GM21423 (cell line): ENCODE data around the gene CDC25A.
"Not testable (repeated sequence)": the region's sequence is repeated elsewhere in the genome, so short reads cannot be mapped to it uniquely, and the experiment has no call there.

Experiments used
- ATAC-seq: cut with Tn5 transposase; IDR thresholded peaks from one replicate; pipeline ENCODE4 v1.9.1; 2021; ENCODE audit warnings: mild to moderate bottlenecking, moderate library complexity; ENCODE audit not compliant: unreplicated experiment

The CDC25A gene

DNA sequence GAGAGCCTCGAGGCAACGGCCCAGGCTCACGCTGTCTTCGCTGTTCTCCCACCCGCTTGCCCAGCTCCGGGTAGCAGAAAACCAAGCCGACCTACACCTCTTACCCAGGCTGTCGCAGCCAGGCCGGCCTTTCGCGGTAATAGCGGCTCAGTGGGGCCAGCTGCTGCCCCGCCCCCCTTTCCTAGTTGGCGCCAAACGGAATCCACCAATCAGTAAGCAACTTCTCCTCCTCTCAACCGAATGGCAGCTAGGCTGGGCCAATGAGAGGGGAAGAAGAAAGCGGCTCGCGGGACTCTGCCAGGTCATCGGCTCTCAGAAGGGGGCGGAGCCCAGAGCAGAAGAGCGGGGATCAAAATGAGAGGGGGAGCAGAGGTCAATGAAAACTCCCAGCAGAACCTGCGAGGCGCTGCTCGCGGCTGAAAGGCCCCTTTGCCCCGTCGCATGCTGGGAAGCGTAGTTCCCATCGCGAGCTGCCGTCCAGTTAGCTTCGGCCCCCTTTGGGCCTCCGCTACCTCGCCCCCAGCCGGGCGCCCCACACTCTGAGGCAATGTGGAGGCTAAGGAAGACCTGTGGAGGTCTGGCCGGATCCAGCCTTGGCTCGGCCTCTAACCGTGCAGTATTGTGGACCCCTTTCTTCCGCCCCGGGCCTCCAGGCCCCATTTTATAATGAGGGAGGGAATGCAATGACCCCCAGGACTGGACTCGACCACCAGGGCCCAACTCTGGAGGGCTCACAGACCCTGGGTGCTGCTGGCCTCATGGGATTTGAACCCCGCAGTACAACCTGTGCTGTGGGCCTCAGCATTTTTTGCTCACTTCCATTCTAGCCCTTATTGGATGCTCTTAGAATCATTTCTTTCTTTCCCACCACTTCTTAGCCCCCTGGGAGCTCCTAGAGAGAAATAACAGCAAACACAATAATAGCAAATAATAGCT, at the start of gene CDC25A:
Gene CDC25A, minus strand, starts transcription at position 152 of the 936 bp plus-strand sequence. CDS start 470 bp downstream, outside the sequence.
- ATAC-seq: peak; percentile 92

DNA sequence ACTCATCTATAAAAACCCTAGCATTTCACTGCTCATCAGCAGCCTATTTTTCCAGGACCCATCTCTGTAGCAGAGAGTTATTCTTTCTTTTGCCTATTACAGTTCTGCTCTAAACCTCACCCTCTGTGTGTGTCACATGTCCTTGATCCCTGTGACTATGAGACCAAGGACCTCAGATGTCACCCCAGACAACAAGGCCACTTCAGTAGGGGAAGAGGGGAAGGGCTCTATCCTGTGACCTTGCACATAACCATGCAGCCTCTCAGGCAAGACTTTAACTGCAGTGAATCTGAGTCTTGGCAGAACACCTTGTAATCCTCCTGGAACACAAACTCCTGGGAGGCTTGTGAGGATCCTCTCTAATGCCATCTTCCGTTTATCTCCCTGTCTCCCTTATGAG, 48.3 kb upstream of the CDC25A start:
- ATAC-seq: no peak

DNA sequence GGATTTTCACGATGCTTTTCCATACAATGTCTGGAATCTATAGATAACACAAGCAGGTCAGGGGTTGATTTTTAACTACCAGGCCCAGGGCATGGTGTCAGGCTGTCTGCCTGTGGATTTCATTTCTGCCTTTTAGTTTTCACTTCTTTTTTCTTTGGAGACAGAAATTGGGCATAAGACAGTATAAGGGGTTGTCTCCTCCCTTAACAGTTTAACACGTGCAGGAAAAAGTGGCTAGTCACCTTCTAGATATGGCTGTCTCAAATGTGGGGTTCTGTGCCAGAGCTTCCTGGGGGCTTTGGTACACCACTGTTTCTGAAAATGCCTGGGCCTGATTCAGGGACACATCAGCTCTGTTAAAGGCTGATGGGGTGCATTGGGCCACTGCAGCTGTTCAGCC, 45.3 kb upstream of the CDC25A start:
- ATAC-seq: no peak

DNA sequence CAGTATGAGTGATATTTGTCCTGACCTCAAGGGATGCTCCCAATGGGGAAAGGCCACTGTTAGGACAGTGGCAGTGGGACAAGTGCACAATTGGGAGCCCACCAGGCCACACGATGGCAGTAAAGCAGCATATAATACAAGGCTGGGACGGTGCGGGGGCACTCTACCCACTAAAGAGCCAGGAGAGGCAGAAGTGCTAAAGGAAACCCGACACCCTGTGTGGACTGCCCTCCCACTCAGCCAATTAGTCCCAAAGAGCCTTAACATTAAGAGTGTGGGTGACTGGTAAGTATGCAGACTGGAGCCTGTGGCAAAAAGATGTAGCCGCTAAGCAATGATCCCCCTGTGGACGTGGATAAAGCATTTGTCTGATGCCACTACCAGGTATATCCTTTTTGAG, 44.5 kb upstream of the CDC25A start:
- ATAC-seq: peak; percentile 85

DNA sequence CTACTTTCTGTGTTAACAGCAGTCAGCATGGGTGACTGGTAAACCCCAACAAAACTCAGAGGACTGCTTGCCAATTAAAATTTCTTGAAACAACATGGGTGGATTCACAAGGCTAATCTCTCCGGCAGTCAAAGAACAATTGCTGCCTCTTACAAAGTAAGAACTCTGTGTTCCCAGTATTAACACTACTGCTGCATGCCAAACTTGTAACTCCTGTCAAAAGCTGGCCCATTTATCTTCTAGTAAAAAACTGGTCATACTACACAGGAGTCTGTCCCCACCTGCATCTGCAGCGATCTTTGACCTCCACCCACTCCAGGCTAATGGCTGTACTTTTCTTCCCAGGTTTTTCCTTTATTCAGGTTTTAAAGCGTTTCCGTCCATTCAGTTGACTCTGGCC, 44.0 kb upstream of the CDC25A start:
- no peak for ATAC-seq

DNA sequence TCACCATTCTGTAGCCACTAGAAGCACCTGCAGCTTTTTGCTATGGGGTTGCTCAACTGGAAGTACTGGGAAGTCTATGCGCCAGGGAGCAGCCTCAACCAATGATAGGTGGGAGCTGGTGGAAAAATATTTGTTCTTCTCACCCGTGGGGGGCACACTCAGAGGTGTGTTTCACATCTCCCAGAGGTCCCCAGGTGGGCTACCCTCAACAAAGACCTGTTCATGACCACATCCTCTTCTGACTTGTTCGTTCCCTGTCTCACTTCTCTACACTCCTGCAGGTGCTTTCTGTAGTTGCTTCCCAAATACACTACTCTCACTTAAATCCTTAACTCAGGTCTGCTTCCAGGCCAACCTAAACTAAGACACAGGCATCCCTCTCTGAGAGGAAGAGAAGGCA, 38.7 kb upstream of the CDC25A start:
- no peak for ATAC-seq

GRCh38 chr3:48225587-48225986, 37.4 kb upstream of the CDC25A start:
- no peak for ATAC-seq

- ATAC-seq: peak; percentile 57
Measured at GRCh38 chr3:48222616-48223513, 34.6 kb upstream of the CDC25A start, which contains the start of gene CAMP. Gene CAMP, plus strand, starts transcription at chr3:48223495. Its CDS starts 17 bp downstream, at chr3:48223512.

- no peak for ATAC-seq
Measured at GRCh38 chr3:48220746-48221145, 32.5 kb upstream of the CDC25A start.

DNA sequence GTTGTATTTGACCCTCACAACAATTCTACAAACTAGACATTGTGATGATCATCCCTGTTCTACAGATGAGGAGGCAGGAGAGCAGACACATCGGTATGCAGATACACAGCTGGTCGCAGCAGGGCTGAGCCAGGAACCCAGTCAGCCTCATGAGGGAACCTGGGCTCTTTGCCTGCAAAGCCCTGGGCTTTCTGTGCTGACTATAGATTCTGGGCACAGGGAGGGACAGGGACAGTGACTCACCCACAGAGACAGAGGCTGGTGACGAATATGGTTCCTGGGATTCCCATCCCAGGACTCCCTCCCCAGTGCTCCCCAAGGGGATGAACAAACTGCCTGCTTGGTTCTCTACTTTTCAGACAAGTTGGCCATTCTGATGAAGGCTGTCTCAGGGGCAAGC, 31.3 kb upstream of the CDC25A start:
- ATAC-seq: no peak

DNA sequence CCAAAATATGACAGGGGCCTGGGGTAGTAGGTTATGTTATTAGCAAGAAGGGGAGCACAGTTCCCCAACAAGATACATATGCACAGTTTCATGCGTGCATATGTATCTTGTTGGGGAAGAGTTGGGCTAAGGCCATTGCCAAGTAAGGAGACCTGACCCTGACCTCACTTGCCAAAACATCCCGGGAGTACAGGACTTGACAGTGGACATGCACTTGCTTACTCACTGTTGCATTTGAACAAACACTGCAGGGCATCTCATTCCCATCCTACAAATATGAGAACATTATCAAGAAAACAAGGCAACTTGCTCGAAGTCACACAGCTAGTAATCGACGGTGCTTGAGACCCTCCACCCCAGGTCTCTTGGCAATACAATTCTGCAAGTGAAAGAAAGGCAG, 30.3 kb upstream of the CDC25A start:
- no peak for ATAC-seq

DNA sequence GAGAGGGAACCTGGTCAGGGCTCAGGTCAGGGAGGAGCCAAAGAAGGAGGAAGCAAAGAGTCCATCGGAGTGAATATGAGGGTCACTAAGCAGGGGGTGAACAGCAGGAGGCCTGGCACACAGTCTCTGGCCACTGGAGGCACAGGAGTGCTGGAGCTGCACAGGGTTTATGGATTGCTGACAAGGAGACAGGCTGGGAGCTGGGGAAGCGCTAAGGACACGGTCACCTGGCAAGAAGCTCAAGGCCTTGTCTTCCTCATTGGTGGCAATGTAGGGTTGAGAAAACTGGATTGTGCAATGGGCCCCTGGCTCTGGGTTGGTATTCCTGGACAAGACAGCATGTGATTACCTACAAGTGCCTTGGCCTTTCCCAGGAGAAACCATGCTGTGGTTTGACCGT, 29.2 kb upstream of the CDC25A start:
- ATAC-seq: no peak

DNA sequence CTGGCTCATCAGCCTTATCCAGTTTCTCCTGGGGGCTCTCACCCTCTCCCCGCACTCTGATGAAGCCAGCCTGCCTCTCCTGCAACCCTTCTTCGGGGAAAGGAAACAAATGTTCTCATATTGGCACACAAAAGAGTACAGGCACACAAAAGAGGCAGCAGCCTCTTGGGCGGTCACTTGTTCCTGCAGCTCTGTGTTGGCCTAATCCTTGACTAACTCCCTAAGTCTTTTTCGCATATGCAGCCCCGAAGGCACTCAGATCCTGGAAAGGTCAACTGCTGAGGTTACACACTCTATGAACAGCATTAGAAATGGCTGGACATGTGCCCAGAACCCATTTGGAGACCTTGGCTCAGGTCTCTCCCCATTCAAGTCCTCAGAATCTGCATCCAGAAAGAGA, 27.7 kb upstream of the CDC25A start:
- ATAC-seq: no peak

GRCh38 chr3:48215466-48215865, 27.2 kb upstream of the CDC25A start:
- ATAC-seq: no peak

- no peak for ATAC-seq
Measured at GRCh38 chr3:48215019-48215418, 26.8 kb upstream of the CDC25A start.

GRCh38 chr3:48214225-48214624, 26.0 kb upstream of the CDC25A start:
- ATAC-seq: no peak

DNA sequence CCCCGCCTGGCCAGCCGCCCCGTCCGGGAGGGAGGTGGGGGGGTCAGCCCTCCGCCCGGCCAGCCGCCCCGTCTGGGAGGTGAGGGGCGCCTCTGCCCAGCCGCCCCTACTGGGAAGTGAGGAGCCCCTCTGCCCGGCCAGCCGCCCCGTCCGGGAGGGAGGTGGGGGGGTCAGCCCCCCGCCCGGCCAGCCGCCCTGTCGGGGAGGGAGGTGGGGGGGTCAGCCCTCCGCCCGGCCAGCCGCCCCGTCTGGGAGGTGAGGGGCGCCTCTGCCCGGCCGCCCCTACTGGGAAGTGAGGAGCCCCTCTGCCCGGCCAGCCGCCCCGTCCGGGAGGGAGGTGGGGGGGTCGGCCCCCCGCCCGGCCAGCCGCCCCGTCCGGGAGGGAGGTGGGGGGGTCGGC, 23.6 kb upstream of the CDC25A start:
- ATAC-seq: not testable (repeated sequence)

GRCh38 chr3:48210534-48210933, 22.3 kb upstream of the CDC25A start:
- not testable (repeated sequence) for ATAC-seq

- no peak for ATAC-seq
Measured at GRCh38 chr3:48209445-48209844, 21.2 kb upstream of the CDC25A start.

GRCh38 chr3:48208076-48208475, 19.9 kb upstream of the CDC25A start:
- no peak for ATAC-seq

GRCh38 chr3:48202632-48203031, 14.4 kb upstream of the CDC25A start:
- no peak for ATAC-seq

- no peak for ATAC-seq
Measured at GRCh38 chr3:48199117-48199516, 10.9 kb upstream of the CDC25A start.
